Upper lobe of left lung (tissue), 4 donors: ENCODE measurements around the gene CD14.

ENCODE experiments used
- CTCF ChIP-seq, 6 experiments: fragments of 450-650 bp in 4 of 6; fragments of 200-600 bp in 2 of 6; sonication (generic) in 2 of 6; IDR thresholded peaks; one replicate each; pipeline ENCODE4 v1.5.1; 2016 to 2019; ENCODE audit warnings: antibody characterized with exemption in 6 of 6
- POLR2A ChIP-seq, 4 donors: fragments of 450-650 bp; IDR thresholded peaks; one replicate each; pipeline ENCODE4 v1.5.1; 2016 to 2017; ENCODE audit warnings: antibody characterized with exemption in 4 of 4, mild to moderate bottlenecking in 2 of 4

GRCh38 chr5:140591747-140592372 is 41.1 kb downstream of the CD14 start:
- TF ChIP-seq CTCF (IDR thresholded peaks at IDR 0.05): no peak
- TF ChIP-seq POLR2A (IDR thresholded peaks at IDR 0.05): peak in 1 of 4 donors; percentile 43
